ENCODE results near the gene CFH.

DNA sequence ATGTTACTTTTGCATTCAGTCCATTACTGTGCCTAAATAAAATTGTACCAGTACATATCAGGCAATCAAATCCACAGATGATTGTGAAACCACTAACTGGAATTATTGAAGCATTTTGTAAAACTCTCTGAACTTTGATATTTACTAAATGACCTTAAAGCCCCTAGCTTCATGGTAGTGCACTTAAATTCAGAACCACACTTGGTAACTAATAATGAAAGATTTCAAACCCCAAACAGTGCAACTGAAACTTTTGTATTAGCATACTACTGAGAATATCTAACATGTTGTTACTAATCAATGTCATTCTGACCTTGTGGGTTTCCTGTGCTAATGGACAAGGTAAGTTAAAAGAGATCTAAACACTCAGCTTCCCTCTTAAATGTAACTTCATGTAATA is 122.8 kb downstream of the CFH start, which contains the start of gene CFHR3:
- TF ChIP-seq, protein P1, sequence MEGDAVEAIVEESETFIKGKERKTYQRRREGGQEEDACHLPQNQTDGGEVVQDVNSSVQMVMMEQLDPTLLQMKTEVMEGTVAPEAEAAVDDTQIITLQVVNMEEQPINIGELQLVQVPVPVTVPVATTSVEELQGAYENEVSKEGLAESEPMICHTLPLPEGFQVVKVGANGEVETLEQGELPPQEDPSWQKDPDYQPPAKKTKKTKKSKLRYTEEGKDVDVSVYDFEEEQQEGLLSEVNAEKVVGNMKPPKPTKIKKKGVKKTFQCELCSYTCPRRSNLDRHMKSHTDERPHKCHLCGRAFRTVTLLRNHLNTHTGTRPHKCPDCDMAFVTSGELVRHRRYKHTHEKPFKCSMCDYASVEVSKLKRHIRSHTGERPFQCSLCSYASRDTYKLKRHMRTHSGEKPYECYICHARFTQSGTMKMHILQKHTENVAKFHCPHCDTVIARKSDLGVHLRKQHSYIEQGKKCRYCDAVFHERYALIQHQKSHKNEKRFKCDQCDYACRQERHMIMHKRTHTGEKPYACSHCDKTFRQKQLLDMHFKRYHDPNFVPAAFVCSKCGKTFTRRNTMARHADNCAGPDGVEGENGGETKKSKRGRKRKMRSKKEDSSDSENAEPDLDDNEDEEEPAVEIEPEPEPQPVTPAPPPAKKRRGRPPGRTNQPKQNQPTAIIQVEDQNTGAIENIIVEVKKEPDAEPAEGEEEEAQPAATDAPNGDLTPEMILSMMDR (IDR thresholded peaks at IDR 0.05): no peak
- TF ChIP-seq EP300 (IDR thresholded peaks at IDR 0.05): no peak
- TF ChIP-seq POLR2A (IDR thresholded peaks at IDR 0.05): no peak

Data from upper lobe of left lung (tissue), 4 donors.